Mucosa of rectum (tissue), 2 donors: ENCODE data around the gene EIF3K.

Source experiments
- H3K27ac ChIP-seq, 2 donors: one replicate each; pipeline ENCODE4 v1.7.0; 2013; ENCODE audit warnings: inconsistent platforms in 2 of 2, low read depth in 2 of 2, low read length in 2 of 2
- H3K27me3 ChIP-seq, 2 donors: one replicate each; pipeline ENCODE4 v1.7.0; 2013; ENCODE audit warnings: low read length in 2 of 2; ENCODE audit not compliant: control insufficient read depth in 2 of 2, insufficient read depth in 2 of 2
- H3K36me3 ChIP-seq, 2 donors: one replicate each; pipeline ENCODE4 v1.7.0; 2013; ENCODE audit warnings: low read length in 2 of 2; ENCODE audit not compliant: control insufficient read depth in 2 of 2, insufficient read depth in 2 of 2
- H3K4me1 ChIP-seq, 2 donors: one replicate each; pipeline ENCODE4 v1.7.0; 2013; ENCODE audit warnings: low read length in 2 of 2, mild to moderate bottlenecking in 1 of 2; ENCODE audit not compliant: control insufficient read depth in 2 of 2, insufficient read depth in 2 of 2
- H3K4me3 ChIP-seq, 2 donors: one replicate each; pipeline ENCODE4 v1.7.0; 2013; ENCODE audit warnings: low read length in 2 of 2
- H3K9ac ChIP-seq, 2 donors: one replicate each; pipeline ENCODE4 v1.7.0; 2013; ENCODE audit warnings: low read length in 2 of 2, low read depth in 1 of 2, mild to moderate bottlenecking in 1 of 2
- H3K9me3 ChIP-seq, 2 donors: one replicate each; pipeline ENCODE4 v1.7.0; 2013; ENCODE audit warnings: low read length in 2 of 2; ENCODE audit not compliant: control insufficient read depth in 2 of 2
- donor health status: healthy.
- donor health status: Normal muscosa, but diverticular disease.

Gene EIF3K

GRCh38 chr19:38649305-38650171 lies 30.6 kb downstream of the EIF3K start:
- peak overlapping the region; percentile 77 to 97 for H3K4me3 ChIP-seq
- H3K4me1 ChIP-seq: peaks cover 50 to 52% of the 10 kb centered on the region in 2 donors
- no peaks in the 10 kb centered on the region for H3K27me3 ChIP-seq
- no peaks in the 10 kb centered on the region for H3K9me3 ChIP-seq
- H3K27ac ChIP-seq: peak overlapping the region; percentile 96 to 97
- H3K36me3 ChIP-seq: peaks cover 0 to 2% of the 10 kb centered on the region in 2 donors
- H3K9ac ChIP-seq: peak overlapping the region; percentile 98 to 99

GRCh38 chr19:38650172-38650775 lies 31.3 kb downstream of the EIF3K start:
- Histone ChIP-seq H3K27ac (peak overlapping the region; percentile 96 to 97), H3K27me3 (no peaks in the 10 kb centered on the region), H3K4me3 (peak overlapping the region; percentile 77 to 97), H3K4me1 (peaks cover 55 to 58% of the 10 kb centered on the region in 2 donors), H3K36me3 (peaks cover 0 to 3% of the 10 kb centered on the region in 2 donors), H3K9ac (peak overlapping the region; percentile 98 to 99), H3K9me3 (no peaks in the 10 kb centered on the region)

- Histone ChIP-seq H3K9me3 (no peaks in the 10 kb centered on the region), H3K9ac (peak overlapping the region; percentile 63 to 98), H3K4me1 (peaks cover 63 to 64% of the 10 kb centered on the region in 2 donors), H3K36me3 (peaks cover 2 to 3% of the 10 kb centered on the region in 2 donors), H3K27me3 (no peaks in the 10 kb centered on the region), H3K27ac (peak overlapping the region; percentile 96 to 97), H3K4me3 (peak overlapping the region; percentile 56 to 77)
Measured at GRCh38 chr19:38650911-38651584, 32.1 kb downstream of the EIF3K start.

GRCh38 chr19:38653028-38653571 lies 34.1 kb downstream of the EIF3K start:
- no peaks in the 10 kb centered on the region for H3K9me3 ChIP-seq
- H3K4me3 ChIP-seq: peak overlapping the region; percentile 24 to 25
- peak overlapping the region; percentile 96 to 97 for H3K27ac ChIP-seq
- H3K27me3 ChIP-seq: no peaks in the 10 kb centered on the region
- peaks cover 79 to 83% of the 10 kb centered on the region in 2 donors for H3K4me1 ChIP-seq
- peaks cover 10 to 11% of the 10 kb centered on the region in 2 donors for H3K36me3 ChIP-seq
- peak overlapping the region; percentile 54 to 98 for H3K9ac ChIP-seq

GRCh38 chr19:38654628-38655055 lies 35.7 kb downstream of the EIF3K start:
- peaks cover 93 to 95% of the 10 kb centered on the region in 2 donors for H3K4me1 ChIP-seq
- peak overlapping the region; percentile 54 to 98 for H3K9ac ChIP-seq
- peak overlapping the region; percentile 96 to 97 for H3K27ac ChIP-seq
- peak overlapping the region in 1 of 2 donors; percentile 24 for H3K4me3 ChIP-seq
- H3K9me3 ChIP-seq: no peaks in the 10 kb centered on the region
- H3K36me3 ChIP-seq: peaks cover 10 to 11% of the 10 kb centered on the region in 2 donors
- no peaks in the 10 kb centered on the region for H3K27me3 ChIP-seq

- Histone ChIP-seq H3K9me3 (no peaks in the 10 kb centered on the region), H3K4me3 (peak overlapping the region in 1 of 2 donors; percentile 16), H3K36me3 (peaks cover 10 to 11% of the 10 kb centered on the region in 2 donors), H3K9ac (peak overlapping the region; percentile 54 to 98), H3K4me1 (peaks cover 92 to 94% of the 10 kb centered on the region in 2 donors), H3K27me3 (no peaks in the 10 kb centered on the region), H3K27ac (peak overlapping the region; percentile 96 to 97)
Measured at GRCh38 chr19:38655148-38655824, 36.3 kb downstream of the EIF3K start.

GRCh38 chr19:38656171-38656981 lies 37.4 kb downstream of the EIF3K start:
- Histone ChIP-seq H3K4me1 (peaks cover 92 to 94% of the 10 kb centered on the region in 2 donors), H3K4me3 (no peak overlapping the region), H3K27me3 (no peaks in the 10 kb centered on the region), H3K9ac (no peak overlapping the region), H3K36me3 (peaks cover 13 to 16% of the 10 kb centered on the region in 2 donors), H3K27ac (peak overlapping the region; percentile 96 to 97), H3K9me3 (no peaks in the 10 kb centered on the region)

- peak overlapping the region; percentile 78 to 81 for H3K27ac ChIP-seq
- H3K36me3 ChIP-seq: peaks cover 13 to 16% of the 10 kb centered on the region in 2 donors
- peak overlapping the region in 1 of 2 donors; percentile 20 for H3K4me3 ChIP-seq
- peak overlapping the region in 1 of 2 donors; percentile 62 for H3K9ac ChIP-seq
- H3K9me3 ChIP-seq: no peaks in the 10 kb centered on the region
- no peaks in the 10 kb centered on the region for H3K27me3 ChIP-seq
- peaks cover 89 to 92% of the 10 kb centered on the region in 2 donors for H3K4me1 ChIP-seq
Measured at GRCh38 chr19:38657633-38658222, 38.7 kb downstream of the EIF3K start.
